GM19452 (cell line): ENCODE measurements around the gene SNED1.

Experiments
- ATAC-seq: cut with Tn5 transposase; IDR thresholded peaks from one replicate; pipeline ENCODE4 v1.9.1; 2021; ENCODE audit not compliant: unreplicated experiment

SNED1 gene

DNA sequence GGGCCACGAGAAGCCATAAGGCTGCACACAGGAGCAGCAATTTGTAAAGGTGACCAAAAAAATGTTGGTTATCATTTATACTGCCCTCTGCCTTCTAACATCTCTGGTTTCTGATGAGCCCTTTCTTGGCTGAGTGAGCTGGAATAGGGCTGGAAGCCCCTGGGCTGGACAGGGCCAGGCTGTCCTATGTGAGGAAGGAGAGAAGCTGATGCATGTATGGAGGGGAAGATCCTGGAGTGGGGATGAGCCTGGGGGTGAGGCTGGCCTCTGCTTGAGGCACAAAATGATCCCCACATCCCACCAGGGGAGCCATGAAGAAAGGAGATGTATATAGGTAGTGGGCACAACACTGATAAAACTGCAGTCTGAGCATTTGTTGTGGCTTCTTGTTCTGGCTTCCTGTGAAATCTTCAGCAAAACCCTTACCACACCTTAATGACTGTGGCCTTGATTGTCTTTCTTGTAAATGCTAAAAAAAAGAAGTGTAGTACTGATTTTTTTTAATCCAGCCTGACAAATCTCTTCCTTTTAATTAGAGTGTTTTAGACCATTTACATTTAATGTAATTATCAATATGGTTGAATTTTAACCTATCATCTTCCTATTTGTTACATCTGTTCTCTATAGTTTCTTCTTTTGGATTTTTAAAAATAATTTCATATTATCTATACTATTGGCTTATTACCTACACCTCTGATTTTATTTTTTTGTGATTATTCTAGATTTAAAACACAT lies 5.6 kb downstream of the SNED1 start:
- ATAC-seq = no peak

DNA sequence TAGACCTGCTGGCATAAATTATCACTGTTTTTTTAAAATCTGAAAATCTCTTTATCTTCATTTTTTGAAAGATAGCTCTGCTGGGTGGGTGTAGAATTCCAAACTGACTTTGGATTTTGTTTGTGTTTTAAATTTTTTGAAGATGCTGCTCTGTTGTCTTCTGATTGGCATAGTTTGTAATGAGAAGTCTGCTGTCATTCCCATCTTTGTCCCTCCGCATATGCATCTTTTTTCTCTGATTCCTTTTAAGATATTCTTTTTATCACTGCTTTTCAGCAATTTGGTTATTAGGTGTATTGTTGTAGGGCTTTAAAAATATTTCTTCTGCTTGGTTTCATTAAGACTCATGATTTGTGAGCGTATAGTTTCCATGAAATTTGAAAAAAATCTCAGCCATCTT lies 7.2 kb downstream of the SNED1 start:
- ATAC-seq = no peak

DNA sequence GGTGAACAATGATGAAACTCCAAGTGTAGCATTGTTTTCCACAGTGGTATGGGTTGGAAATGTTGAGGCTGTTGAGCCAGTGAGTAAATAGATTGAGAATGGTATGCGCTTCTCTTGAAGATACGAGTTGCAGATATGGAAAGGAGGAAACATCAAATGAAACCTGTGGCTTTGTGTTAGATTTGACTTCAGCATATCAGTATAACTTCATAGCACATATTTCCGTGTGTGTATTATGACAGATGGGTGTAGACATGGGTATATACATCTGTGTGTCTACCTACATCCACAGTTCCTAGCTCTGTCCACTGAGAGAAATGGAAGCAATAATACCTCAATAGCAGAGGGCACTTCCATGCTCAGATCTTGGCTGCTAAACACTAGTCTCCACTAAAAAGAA lies 8.0 kb downstream of the SNED1 start:
- ATAC-seq = no peak

DNA sequence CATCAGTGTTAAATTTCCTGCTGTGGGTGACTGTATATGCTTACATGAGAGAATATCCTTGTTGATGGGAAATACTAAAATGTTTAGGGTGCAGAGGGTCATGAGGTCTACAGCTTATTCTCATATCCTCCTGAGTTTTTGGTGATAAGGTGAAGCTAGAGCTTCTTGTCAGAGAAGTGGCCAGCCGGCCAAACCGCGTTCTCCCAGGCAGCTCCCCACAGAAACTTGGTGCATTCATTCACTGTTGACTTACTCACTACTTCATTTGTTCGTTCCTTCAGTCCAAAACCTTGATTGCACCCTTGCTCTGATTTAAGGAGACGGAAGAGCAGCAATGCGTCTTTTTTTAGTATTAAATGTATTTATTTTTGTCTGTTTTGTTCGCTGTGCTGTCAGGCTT lies 8.7 kb downstream of the SNED1 start:
- no peak for ATAC-seq

DNA sequence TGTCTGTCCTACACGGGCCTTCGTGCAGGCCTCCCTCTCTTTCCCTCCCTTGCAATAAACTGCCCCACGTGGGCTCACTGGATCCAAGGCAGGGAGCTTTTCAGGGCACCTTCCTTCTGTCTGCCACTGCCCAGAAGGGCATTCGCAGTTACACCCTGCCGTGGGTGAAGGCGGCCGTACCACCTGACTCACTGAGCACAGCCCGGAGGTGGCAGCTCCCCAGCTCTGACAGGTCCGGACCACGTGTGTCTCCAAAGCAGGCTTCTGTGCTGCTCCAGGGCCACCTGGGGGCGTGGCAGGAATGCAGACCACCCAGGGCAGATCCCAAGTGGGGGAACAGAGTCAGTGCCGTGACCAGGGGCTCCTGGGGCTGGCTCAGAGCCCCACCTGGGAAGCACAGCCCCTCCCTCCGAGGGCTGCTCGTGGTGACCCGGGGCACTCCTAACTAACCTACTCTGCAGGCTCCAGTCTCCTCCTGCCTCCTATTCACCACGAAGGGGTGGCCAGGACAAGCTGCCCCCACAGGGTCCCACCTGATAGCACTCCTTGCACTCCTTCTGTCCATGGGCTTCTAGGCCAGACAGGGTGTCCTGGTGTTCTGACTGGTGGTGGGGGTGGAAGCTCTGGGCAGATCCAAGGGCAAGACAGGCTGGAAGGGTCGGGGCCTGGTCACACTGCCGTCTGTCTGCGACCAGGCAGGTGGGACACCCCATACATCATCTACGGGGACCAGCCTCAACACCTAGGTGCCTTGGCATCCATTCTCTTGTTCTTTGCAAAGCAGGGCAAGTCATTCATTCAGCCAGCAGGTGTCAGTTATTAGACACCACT lies 9.7 kb downstream of the SNED1 start:
- ATAC-seq = no peak

DNA sequence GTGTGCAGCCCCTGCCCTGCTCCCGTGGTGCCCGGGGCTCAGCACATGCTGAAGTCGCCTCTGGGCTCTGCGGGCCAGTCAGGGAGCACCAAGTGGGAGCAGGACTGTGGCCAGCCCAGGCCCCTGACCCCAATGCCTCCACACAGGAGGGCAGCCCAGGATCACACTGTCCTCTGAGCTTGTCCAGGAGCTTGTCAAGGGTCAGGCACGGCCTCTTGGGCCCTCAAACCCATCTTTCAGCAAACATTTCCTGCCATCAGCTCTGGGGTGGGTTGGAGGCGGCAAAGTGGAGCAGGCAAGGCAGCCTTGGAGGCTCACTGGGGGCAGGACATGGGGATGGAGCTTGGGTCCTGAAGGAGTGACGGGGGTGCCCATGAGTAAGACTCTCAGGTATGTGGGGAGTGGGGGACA lies 10.3 kb downstream of the SNED1 start:
- ATAC-seq = no peak

DNA sequence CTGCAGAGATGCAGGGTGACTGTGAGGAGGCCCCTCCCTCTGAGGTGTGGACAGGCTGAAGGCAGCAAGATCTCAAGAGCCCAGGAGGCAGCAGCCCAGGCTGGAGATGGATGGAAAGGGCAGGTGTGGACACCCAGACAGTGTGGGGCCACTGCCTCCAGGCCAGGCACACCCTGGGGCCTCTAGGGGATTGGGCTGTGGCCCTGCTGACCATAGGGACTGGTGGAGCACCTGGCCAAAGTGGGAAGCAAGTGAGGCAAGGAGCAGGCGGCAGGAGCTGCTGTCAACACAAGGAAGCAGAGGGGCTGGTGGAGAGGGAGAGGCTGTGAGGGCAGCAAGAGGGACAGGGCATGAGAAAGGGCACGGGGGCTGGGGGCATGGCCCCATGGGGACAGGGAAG lies 10.8 kb downstream of the SNED1 start:
- ATAC-seq = no peak

DNA sequence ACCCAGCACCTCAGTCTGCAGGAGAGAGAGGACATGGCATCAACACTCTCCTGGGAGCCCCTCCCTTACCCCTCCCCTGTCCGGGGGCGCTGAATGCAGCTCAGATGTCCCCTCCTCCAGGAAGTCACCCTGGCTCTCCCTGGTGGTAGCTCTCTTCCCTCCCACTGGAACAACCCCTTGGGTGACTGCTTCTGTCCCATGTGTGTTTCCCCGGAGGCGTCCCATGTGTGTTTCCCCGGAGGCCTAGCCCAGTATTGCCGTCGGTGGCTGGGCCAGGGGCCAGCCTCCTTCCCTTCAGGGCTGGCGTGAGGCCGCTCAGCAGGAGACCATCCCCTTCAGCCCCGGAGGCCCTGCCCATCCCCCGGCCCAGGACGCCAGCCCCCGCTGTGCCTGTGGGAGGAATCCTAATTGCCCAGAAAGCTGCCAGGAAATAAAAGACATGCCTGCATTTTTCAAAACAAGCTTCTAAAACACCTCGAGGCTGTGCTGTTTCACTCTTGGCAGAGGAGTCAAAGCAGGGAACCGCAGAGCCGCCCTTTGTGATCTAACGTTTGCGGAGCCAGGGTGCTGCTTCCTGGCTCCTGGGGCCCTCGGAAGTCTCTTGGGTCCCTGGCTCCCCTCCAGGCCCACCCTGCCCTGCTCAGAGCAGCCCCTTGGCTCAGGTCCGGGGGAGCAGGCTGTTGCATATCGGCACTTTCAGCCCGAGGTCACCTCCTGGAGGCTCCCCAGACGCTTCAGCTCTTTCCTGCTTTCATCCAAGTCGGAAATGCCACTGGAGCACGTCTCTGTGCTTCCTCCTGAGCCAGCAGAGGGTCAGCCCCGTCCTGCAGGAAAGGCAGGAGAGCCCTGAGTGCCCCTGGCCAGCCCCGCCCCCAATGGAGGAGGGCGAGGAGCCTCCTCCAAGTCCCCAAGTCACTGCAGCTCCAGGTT lies 11.4 kb downstream of the SNED1 start:
- ATAC-seq = no peak

DNA sequence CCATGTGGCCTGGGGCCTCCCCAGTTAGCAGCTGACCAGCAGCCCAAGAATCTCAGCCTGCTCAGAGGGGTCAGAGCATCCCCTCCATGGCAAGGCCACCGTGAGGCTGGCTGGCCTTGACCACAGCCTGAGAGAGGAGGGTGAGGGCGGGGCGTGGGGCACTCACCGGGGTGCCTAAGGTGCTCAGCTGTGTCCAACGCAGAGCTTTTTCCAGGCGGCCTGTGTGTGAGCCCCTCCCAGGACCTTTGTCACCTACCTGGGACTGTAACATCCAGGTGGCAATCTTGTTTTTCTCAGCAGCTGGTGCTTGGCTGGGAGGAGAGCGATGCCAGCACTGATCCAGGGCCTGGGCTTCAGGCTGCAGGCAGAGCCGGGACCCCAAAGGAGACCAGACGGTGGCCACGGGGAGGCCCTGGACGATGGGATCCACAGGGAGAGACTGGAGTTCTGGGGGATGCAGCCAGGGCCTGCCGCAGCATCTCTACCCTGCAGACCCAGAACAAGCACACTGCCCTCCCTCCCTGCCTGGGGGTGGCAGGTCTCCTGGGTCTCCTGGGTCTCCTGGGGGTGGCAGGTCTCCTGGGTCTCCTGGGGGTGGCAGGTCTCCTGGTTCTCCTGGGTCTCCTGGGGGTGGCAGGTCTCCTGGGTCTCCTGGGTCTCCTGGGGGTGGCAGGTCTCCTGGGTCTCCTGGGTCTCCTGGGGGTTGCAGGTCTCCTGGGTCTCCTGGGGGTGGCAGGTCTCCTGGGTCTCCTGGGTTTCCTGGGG lies 12.3 kb downstream of the SNED1 start:
- no peak for ATAC-seq

DNA sequence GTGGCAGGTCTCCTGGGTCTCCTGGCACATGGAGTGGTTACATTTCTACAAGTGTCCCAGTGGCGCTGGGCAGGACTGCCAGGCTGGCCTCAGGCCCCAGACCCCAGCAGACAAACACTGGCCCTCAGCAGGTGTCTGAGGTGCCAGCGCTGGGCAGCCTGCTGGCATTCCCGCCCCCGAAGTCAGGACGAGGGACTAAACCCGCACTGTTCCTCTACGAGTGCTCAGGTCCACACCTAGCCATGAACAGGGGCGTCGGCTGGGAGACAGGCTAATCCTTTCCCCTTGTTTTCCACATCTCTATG lies 12.8 kb downstream of the SNED1 start:
- no peak for ATAC-seq

DNA sequence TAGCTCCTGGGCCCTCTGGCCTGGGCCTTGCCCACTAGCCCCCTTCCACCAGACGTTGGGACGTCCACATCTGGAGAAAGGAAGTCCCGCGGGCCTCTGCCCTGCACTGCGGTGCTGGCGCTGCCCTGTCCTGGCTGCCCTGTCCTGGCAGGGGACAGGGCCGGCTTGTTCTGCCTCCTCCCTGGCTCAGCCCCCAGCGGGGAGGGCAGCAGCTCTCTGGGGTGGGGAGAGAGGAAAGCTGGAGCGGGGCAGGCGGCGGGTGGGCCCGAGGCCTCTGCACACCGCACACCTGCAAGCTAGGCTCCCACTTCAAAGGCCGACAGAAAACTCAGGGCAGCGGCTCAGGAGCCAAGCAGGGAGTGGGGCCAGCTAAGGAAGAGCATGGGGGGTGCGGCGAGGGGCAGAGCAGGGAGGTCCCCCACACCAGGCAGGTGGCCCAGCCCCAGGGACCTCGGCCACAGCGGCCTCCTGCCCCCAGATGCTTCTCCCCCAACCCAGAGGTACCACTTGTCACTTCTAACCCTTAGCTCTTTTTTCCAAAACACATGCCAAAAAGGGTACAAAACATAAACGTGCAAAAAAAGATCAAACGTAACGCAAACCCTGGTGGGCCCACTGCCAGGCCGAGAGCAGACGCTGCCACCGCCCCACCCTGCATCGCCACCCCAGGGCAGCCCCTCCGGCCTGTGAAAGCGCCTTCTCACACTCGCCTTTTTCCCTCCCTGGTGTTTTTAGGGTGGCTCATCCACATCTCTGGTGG lies 13.5 kb downstream of the SNED1 start:
- no peak for ATAC-seq

DNA sequence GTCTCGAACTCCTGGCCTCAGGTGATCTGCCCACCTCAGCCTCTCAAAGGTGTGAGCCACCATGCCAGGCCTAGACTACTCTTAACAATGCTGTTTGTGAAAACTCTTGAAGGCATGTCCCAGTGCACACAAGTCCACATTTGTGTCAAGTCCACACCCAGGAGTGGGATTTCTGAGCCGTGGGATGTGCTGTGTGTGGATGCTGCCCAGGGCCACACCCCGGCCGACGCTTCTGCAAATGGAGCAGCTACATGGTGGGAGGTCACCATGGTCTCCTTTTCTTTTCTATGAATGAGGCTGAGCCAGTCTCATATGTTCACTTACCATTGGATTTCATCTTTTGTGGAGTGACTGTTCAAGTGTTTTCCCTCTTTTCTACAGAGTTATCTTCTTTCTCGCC lies 15.8 kb downstream of the SNED1 start:
- ATAC-seq = no peak

DNA sequence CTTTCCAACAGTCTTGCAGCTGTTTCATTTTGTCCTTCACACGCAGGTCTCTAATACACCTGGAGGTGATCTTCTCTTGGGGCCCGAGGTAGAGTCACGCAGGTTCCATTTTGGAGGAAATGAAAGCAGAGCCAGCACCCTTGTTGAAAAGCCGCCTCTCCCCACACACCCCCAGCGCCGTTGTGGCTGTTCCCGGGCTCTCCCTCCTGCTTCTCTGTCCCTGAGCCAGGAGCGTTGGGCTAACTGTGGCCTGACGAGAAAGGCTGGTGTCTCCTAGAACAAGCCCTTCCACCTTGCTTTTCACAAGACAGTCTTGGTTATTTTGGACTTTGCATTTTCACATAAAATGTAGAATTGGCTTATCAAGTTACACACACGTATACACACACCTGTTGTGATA lies 16.3 kb downstream of the SNED1 start:
- no peak for ATAC-seq

DNA sequence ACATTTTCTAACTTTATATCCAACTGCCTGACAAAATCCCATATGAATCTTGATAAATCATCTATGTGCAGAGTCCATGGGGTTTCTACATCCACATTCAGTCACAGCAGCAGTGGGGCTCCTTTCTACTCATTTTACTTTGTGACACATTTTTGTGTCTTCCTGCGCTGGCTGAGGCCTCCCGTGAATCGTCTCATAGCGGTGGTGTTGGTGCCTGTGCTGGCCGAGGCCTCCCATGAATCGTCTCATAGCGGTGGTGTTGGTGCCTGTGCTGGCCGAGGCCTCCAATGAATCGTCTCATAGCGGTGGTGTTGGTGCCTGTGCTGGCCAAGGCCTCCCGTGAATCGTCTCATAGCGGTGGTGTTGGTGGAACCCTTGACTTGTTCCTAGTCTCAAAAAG lies 17.0 kb downstream of the SNED1 start:
- no peak for ATAC-seq

DNA sequence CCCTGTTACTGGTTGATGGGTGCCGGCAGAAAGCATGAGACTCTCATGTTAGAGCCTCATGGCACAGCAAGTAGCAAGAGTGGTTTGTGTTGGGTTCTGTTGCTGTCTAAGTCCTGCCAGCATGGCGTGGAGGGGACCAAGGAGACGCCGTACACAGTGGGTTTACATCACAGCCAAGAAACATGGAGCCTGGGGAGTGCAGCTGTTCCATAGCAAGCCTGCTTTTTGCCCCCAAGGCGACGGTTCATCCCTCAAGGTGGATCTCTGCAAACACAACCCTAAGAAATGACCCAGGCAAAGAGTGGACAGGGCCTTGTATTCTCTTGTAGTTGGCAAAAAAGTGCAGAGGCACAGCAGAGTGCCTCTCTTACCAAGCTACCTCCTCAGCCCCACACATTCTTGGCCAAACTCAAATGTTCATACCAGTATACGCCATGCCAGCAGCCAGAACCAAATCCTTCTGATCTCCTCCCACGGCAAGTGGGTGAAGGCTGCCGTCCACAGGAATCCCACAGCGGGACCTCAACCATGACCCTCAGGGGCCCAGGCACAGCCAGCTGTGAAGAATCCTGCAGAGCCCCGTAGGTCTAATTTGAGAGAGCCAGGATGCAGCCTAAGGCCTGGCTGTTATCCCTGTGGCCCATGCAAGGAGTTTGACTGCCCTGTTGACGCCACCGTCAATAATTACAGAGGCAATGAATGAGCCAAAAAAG lies 19.0 kb downstream of the SNED1 start:
- ATAC-seq = no peak

DNA sequence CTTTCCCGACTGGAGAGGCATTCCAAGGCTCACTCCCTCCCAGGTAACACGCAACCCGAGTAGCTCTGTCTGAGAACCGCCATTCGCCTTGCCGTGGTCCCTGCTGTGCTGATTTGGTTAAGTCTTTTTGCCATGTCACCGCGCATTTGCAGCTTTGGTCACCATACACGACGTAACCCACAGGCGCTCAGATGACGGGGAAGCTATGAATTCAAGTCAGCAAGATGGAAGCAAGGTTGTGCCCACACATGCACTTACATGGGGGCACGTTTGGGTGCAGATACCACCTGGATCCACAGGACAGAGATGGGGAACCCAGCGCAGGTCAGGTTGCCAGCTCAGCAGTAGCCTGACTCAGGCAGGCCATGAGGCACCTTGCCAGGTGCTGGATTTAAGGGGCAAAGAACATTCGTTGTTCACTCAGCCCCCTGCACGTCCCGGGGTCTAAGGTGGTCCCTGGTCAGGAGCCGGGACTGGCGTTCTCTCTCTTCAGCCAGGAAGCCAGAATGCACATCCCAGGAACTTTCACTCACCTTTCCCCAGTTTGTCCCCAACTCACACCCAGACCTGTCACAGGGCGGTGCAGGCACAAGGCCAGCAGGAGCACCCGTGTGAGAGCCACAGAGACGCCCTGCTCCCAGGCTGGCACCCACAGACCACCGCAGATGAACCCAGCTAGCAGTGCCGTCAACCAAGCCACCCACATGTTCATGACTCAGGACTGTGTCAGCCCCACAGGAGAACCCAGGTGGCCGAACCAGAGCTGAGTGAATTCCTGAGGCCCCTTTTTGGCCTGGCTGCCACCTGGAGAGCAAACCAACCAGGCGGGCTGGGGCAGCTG lies 19.9 kb downstream of the SNED1 start:
- ATAC-seq = no peak

DNA sequence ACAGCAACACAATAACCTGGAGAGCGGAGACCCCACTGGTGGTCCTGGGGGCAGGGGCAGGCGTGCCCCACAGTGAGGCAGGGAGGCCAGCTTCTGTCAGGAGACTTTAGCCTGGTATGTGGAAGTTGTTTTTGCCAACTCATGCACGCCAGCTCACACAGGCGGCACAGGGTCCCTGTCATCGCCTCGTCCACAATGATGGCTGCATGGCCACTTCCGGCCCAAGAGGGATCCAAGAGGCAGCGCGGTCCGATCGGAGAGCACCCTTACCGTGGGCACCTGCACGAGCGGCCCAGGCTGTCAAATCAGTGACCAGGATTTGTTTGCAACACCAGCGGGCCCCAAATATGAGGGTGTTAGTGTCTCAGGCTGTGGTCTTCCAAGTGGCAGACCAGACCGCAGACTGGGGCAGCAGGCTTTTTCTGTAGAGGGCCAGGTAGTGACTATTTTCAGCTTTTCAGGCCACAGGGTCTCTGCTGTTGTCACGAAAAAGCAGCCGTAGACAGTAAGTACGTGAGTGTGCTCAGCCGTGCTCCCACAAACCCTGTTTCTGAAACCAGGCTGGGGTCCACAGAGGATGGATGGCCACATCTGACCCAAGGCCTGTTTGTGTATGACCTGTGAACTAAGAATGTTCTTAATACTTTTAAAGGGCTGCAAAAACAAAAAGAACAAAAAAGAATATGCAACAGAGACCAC lies 21.2 kb downstream of the SNED1 start:
- no peak for ATAC-seq

DNA sequence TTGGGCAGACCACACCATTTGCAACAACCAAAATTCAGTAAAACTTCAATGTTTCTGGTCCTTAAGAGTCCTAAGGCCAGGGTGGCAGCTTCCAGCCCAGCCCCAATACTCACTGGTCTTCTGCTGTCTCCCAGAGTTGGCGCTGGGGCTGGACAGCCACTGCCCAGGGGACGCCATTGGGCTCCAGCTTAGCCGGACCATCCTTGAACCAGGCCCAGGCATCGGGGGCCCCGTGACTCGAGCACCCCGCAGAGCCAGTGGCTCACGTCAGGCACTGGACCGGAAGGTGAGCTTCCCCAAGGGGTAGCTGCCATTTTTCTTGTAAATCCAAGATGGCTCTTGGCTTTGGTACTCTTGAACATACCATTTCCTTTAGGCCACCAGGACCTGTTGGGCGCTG lies 21.8 kb downstream of the SNED1 start:
- no peak for ATAC-seq
